CD4-positive, alpha-beta T cell treated with Interleukin-17A for 1 hour (primary cell): ENCODE results near the gene HJV.
A peak's percentile ranks its signal among the peaks of the same experiment; 100 is the strongest.

Experiments used
- DNase-seq: peaks from one replicate; pipeline ENCODE4 v3.0.0-alpha.2; 2020

Gene HJV

DNA sequence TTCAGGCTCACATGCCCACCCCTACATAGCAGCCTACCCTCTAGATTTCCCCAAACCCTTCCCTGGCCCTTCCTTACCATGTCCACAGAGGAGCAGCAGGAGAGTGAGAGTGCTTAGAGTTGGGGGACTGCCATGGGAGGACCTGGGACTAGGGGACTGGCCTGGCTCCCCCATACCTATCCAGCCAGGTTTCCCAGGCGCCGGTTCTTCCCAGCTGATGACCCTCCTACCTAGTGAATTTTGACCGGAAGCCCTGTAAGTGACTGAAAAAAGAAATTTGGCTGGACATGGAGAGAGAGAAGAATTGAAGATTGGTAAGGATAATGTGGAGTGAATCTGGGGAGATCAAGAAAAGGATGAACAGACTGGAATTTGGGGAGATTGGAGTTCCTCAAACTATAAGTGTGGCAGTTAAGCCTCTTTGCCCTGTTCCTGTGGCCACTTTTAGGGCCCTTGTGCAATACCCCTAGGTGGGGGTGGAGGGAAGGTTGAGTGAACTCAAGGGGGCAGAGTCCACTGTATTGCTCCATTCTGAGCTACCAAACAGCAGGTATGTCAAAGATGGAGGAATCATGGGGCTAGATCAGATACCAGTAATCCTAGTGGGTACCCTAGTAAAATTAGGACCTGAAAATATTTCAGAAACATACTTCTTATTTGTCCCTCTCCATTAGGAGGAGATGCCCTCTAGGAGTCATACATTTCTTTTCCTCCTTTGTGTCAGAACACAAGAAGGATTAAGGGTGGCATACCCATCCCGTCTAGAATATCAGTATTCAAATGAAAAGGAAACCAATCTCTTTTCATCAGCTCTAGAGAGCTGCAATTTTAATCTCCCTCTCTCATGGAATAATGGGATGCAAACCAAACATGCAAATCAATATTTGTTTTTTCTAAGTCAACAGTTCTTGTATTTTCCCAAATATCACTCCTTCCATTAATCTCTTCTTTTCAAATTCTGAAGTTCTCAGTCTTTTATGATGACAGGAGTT lies 1.2 kb downstream of the HJV start:
- DNase-seq, result no peak

DNA sequence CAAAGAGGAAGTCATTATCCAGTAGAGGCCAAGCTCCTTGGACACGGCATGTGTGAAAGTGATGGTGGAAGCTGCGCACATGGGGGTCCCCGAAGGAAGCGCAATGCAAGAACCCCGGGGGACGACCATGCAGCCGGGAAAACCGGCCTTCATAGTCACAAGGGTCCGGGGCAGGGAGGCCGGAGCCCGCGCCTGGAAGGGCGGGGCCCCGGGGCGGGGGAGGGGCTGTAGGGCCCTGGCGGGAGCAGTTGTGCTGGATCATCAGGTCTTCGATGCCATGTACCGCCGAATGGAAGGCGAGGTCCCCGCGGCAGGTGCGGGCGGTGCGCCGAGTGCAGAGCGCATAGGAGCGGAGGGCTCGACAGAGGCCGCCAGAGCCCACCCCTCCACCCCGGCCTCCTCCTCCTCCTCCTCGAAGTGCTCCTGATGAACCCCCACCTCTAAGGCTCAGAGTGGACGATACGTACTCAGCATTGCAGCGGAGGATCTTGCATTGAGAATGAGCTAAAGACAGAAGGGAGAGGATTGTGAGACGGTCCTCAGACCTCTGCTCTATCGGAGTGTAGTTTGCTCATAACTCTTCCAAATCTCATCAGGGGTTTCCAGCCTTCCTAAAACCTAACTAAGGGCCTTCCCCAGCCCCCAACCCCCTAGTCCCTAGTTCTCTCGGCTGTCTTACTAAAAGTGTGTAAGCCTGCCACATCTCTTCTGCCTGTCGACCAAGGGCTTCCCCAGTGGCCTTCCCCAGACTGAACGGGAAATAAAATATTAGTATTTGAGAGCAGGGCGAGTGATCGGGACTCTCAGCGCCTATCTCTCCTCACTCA lies 2.1 kb downstream of the HJV start:
- no peak for DNase-seq

DNA sequence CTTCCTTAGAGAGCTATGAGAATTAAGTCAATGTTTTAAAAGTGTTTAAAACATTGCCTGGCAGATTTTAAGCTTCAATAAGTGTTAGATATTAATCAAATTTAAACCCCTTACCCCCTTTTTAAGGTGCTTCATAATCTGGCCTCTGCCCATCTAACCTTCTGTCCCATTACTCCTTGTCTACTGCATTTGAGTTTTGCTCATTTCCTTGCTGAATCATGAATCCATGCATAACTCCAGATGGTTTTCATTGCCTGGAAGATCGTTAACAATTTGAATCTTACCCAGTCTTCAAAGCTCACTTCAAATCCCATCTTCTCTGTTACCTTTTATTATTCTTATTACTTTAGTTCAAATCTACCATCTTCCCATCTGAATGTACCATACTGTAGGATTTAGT lies 4.6 kb downstream of the HJV start:
- DNase-seq, result no peak

DNA sequence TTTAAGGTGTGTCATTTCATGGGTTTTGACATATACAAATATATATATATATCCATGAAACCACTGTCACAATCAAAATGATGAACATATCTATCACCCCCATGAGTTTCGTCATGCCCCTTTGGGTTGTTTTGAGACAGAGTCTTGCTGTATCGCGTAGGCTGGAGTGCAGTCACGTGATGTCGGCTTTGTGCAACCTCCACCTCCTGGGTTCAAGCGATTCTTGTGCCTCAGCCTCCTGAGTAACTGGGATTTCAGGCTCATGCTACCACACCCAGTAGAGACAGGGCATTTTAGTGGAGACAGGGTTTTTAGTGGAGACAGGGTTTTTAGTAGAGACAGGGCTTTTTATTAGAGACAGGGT lies 8.0 kb downstream of the HJV start:
- no peak for DNase-seq

DNA sequence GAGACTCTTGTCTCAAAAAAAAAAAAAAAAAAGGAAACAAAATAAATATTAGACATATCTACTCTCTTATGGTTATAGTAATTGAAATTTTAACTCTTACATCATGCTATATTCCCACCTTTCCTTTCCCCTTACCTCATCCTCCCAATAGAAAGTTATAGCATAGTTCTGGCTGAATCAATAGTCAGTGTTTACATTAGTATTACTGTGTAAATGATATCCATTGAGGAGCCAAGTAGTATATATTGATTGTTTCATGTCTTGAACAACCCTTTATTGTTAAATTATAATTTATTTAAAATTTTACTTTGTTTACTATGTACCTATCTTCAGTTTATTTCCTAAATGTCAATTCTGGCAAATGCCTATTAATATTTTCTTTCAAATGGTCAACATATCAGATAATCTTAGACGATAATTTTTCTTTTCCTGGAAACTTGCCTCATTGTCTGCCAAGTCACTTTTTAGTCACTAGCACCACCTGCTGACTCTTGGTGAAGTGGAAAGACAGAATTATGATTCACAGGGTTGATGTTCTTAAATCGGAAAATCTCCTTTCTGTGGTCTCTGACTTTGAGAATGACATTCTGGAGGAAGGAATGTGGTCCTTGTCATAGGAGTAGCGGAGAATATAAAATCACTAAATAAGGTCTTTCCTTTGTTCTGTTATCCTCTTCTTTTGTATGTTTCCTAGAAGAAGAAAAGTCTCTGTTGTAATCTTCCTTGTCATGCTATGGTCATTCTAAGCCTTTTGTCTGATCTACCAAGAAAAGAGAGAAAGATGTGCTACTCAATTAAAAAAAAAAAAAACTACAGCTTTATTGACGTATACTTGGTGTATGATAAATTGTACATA lies 8.6 kb downstream of the HJV start:
- peak; percentile 82 for DNase-seq

DNA sequence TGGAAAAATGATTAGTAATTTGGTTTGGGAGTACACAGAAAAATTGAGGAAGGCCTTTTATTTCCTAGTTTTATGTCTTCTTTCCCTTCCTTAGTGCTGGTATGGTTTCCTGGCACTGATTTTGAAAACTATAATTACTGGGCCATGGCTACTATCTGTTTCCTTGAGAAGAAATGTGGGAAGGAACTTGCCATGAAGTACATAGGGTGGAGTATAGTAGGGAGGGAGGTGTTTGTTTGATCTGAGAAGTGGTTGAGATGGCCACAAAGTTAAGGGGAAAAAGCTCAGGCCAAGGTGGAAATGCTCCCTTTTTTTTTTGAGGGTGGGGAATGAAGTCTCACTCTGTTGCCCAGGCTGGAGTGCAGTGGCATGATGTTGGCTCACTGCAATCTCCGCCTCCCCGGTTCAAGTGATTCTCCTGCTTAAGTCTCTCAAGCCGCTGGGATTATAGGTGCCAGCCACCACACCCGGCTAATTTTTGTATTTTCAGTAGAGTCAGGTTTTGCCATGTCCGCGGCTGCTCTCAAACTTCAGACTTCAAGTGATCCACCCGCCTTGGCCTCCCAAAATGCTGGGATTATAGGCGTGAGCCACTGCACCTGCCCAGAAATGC lies 11.3 kb downstream of the HJV start:
- DNase-seq, result no peak

DNA sequence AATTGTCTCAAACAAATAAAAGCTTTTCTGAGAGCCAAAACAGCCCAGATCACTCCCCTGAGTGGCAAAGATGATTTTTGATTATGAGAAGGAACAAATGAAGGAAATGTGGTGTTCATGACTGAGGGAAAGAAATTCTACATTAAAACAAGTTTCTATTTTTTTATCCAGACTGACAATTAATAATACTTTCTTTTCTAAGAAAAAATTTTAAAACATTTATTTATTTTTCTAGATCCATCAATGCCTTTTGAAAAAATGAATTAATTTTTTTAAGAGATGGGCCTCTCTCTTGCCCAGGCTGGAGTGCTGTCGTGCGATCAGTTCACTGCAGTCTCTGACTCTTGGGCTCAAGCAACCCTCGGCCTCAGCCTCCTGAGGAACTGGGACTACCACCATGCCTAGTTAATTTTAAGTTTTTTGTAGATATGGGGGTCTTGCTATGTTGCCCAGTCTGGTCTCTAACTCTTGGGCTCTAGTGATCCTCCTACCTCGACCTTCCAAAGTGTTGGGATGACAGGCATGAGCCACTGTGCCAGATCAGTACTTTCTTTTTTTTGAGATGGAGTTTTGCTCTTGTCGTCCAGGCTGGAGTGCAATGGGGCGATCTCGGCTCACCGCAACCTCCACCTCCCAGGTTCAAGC lies 13.9 kb downstream of the HJV start:
- DNase-seq, result no peak

DNA sequence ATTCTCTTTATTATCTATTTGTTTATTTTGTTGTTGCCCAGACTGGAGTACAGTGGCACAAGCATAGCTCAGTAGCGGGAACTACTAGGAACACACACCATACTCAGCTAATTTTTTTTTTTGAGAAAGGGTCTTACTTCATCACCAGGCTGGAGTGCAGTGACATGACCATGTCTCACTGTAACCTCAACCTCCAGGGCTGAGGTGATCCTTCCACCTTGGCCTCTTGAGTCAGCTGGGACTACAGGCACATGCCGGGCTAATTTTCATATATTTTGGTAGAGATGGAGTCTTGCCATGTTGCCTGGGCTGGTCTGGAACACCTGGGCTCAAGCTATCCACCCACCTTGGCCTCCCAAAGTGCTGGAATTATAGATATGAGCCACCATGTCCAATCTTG lies 19.8 kb downstream of the HJV start:
- DNase-seq, result no peak

DNA sequence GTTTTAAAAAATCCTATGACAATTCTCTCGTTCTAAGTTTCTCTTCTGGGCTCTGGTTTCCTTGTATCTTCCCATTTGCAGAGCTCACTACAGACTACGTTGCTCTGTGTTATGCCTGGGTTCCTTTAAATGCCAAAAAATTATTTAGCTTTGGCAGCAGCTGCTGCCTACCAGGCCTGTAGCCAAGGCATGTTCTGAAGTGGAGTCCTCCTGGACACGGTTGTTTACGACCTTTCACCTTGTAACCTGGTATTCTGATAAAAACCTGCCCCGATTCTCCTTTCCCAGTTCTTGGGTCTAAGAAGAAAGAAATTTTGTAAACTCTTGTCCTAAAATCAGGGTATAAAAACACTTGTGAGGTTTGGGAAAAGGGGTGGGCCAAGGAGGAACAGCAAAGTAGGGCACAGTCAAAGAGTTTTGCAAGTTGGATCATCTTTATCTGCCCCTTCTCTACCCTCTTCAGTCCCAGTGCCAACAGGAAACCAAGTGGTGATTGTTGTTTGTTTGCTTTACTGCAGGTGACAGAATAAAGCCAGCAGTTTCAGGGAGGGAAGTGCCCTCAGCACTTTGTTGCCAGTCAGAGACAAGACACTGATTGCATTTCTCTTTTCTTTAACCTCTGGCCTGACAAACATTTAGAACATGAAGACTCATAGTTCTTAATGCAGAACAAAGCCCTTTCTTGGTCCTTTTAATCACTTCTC lies 22.1 kb downstream of the HJV start:
- DNase-seq, result peak; percentile 78

DNA sequence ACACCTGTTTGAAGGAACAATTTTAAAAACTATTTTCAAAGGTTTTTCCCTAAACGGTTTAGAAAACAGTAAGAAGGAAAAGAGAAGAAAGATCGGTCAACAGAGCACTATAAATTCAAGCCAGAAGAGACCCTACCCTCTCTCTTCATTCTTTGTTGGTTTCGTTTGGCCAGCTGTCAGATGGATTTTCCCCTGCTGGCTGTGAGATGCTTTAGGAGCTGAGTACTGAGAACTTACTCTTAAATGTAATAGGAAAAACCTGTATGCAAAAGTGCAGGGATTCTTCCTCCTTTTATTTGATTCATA lies 23.9 kb downstream of the HJV start:
- no peak for DNase-seq

DNA sequence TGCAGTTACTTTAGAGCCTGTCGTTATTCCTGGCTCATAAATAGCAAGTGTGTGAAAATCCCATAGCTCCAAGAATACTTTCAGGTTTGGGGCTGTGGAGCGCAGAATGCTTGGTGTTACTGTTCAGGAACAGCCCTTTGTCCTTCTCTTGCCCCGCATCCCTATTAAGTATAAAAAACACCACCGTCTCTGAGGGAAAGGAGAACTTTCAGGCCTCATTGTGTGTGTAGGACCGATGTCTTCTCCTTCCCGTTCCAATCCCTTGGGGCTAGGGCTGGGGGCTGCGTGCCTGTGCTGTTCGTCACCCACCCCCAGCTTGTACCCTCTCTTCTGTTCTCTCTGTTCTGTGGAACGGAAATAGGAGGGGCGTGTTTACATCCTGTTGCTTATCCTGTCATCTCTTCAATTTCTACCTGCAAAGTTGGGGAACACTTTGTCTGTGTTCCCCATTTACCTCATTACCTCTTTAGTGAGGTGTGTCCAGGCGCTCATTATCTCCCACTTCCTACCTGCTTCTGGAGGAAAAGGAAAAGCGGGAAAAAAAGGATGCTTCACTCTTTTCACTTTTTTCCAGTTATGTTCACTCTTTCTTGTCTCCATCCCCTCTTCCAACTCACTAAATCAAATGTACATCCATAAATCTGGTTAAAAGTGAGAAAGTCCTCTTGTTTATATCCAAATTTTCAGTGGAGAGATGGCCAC lies 24.4 kb downstream of the HJV start:
- peak; percentile 82 for DNase-seq

DNA sequence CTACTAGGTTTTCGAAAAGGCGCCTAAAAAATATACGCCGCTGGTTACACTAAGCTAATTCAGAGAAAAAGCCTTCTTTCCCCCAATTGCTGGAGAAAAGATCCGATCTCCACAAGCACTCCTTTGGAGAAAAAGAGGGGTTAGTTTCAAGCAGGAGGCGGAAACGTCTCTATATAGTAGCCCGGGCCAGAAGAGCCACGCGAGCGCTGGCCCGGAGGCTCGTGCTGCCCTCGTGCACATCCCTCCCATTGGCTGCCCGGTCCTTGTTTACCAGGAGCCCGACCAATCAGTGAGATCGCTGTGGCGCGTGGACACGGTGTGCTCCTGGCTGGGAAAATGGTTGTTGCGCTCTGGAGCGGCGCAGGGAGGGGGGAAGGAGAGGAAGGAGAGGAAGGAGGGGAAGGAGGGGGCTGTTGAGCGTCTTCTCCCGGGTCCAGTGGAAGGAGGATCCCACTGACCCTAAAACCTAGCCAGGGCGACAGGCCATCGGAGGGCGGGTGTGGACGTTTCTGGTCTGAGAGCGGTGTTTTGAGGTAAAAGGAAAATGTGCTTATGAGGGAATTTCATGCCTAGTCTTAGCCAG lies 25.0 kb downstream of the HJV start, which contains the start of gene TXNIP:
TSS of gene TXNIP (minus strand) at position 147 of the 583 bp plus-strand sequence. CDS start 313 bp downstream, outside the sequence.
- DNase-seq, result peak; percentile 95

DNA sequence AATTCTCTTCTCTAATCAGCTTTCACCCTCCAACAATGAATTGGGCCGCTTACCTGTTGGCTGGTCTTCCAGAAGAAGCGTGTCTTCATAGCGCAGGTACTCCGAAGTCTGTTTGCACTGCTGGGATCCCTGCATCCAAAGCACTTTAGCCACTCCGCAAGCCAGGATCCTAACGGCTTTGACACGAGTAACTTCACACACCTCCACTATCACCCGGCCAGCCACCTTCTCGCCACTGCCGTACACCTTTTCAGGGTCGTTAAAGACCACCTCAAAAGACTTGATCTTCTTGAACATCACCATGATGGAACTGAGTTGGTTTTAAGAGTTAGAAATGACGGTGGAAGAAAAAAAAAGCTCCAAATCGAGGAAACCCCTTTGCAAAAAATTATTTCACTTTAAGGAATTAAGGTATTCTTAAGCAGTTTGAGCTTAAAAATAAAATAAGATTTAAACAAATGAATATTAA lies 25.5 kb downstream of the HJV start:
- peak; percentile 44 for DNase-seq

DNA sequence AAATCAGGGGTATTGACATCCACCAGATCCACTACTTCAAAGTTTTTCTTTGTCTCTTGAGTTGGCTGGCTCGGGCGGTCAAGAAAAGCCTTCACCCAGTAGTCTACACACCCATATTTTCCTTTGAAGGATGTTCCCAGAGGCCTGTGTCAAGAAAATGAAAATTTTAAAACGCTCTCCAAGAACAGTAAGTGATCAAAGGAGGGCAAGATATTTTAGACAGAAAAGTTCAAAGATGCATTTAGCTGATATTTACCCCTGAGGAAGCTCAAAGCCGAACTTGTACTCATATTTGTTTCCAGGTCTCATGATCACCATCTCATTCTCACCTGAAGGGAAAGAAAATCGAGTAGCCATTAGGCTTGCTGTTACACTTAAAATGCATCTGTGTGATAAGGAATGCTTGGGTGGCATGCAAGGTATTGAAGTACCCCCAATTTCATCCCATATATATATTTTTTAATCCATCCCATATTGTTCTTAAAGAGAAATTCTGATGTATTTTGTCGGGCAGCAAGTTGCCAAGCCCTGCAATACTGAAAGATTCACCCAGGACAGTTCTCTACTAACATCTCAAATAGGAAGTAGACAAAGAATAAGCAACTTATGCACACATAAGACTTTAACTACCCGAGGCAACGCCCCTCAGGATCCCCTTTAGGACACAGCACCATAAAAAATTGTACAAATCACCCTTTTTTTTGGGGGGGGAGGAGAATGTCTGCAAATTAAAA lies 26.2 kb downstream of the HJV start:
- no peak for DNase-seq

DNA sequence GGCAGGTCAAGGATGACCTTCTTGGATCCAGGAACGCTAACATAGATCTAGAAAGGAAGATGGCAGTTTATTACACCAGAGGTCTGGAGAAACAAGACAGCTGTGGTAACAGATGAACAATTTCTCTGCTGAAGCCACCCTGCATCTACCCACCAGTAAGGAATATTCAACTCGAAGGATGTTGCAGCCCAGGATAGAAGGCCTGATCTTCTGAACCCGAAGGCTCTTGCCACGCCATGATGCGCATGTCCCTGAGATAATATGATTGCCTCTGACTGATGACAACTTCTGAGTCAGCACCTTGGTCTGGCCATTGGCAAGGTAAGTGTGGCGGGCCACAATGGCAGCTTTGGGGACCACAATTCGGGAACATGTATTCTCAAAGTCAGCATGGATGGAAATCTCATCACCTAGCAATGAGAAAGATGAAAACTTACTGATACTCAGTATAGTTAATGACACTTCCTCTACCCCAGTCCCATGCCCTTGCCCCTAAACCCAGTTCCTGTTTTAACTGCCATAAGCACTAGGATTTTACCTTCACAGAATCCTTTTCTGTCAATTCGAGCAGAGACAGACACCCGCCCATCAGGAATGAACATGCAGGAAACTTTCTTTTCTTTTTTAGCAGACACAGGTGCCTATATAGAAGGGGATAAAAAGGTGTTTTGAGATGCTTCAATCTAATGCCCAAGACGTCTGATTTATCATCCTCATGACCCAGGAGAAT lies 27.0 kb downstream of the HJV start:
- peak; percentile 46 for DNase-seq

DNA sequence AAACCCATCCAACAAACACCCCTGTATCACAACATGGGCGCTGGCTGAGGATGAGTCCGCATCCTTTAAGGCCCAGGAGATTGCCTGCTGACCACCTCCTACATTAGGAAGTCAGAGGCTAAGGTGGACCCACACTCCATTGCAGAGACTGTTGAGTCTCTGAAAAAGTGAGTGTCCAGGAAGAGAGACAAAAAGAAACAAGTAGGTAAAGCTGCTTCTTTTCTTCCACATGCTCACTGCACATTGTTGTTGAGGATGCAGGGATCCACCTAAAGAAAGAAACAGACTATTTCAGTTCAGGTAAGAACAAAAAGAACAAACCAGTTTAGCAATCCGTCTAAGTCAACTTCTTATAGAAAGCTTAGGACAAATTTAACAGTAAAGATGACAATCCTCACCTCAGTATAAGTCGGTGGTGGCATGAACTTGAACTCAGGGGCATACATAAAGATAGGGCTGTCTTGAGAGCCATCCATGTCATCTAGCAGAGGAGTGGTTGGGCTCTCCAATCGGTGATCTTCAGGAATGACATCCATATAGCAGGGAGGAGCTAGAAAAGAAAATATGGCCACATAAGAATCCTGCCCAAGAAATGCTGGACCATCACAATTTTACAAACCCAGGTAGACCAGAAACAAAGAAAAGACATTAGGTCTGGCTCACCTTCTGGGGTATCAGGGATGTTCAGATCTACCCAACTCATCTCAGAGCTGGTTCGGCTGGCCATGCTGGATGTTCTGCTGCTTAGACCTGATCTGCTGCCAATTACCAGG lies 27.7 kb downstream of the HJV start:
- no peak for DNase-seq

DNA sequence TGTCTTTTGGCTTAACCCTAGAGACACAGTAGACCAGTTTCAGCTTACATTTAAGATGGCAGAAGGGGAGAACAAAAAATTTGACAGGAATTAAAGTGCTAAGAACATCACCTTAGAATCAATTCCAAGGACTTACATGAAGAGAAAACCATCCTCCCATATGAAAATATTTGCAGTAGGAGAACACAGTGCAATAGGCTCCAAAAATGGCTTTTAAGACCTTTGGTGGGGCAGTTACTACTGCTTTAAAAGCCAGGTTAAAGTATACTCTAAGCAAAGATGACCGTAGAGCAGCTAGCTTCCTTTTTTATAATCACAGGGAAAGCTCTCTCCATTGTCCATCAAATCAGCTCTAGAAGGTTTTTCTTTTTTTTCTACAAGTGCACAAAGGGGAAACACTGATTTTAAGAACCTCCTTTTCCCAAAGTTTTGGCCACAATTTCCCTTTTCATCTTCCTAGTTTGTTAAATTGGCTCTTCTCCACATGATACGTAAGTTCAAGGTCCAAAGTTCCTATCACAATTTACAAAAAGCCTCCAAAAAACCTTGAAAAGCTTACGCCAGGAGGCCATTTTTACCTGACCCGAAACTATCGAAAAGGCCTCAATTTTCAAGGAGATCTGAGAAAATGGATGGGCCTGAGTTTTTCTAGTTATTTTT lies 28.4 kb downstream of the HJV start:
- DNase-seq, result no peak
